ENCODE measurements around the gene AFF1.
A peak's percentile ranks its signal among the peaks of the same experiment; 100 is the strongest.

Gene AFF1

DNA sequence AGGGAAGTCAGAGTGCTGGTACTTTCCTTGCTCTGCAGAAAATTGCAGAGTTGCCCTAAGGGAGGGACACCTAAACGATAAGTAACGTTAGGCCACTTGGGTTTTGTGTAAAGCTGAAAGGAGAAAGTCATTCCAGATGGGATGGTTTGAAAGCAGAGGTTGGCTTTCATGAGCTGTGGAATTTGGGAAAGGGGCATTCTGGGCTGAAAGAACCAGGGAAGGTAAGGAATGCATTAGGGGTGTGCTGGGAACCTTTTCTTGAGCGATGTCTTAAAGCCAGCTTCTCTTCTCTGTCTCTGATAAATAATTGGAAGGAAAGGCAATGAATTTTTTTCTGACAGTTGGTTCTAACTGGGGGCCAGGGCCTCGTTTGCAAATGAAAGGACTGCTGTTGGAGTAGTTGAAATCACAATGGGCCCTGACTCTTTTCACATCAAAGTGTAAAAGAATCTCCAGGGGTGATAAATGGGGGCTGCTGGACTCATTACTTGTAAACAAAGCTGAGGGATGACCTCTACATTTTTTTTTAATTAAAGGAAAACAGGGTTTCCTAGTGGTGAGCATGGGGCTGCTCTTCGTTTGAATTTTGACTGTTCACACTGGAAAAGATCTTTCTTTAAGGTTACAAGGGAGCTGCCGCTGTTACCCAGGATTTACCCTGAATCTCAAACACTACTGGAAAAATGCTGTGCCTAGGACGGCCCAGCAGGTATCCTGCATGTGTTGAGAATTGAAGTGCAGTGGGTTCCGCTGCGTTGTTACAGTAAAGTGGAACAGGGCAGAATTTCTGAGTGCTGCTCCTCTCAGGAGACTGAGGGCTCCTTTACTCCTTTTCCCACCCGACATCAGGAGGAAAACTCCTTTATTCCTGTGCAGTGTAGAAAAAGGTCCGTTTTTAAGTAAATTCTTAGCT is 25.0 kb downstream of the AFF1 start:
- Mint-ChIP-seq H3K27ac (no peak overlapping the region), H3K36me3 (ENCODE audit: low read depth) (peaks cover 16% of the 10 kb centered on the region), H3K27me3 (ENCODE audit: low read depth) (no peaks in the 10 kb centered on the region), H3K4me1 (ENCODE audit: low read depth) (peaks cover 28% of the 10 kb centered on the region), H3K9me3 (no peaks in the 10 kb centered on the region), H3K4me3 (no peak overlapping the region)

DNA sequence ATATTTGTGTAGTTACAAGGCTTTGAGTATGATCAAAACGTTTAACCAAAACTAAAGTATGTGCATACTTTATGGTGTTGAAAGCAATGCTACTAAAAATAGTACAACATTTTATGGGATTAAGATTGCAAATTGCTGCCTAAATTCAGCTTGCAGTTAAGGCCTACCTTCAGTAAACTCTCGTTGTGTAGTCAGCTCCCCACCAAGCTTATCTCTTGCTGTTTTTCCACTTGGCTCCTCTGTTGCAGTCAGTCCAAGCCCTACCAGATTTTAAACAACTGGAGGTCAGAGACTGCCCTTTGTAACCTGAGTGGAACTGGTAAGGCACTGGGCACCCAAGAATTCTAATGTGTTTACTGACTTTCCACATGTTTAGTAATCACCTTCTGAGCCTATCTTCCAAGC is 25.7 kb downstream of the AFF1 start:
- Mint-ChIP-seq H3K36me3 (ENCODE audit: low read depth) (peaks cover 11% of the 10 kb centered on the region), H3K9me3 (no peaks in the 10 kb centered on the region), H3K27me3 (ENCODE audit: low read depth) (no peaks in the 10 kb centered on the region), H3K4me1 (ENCODE audit: low read depth) (peaks cover 30% of the 10 kb centered on the region), H3K27ac (no peak overlapping the region), H3K4me3 (no peak overlapping the region)

DNA sequence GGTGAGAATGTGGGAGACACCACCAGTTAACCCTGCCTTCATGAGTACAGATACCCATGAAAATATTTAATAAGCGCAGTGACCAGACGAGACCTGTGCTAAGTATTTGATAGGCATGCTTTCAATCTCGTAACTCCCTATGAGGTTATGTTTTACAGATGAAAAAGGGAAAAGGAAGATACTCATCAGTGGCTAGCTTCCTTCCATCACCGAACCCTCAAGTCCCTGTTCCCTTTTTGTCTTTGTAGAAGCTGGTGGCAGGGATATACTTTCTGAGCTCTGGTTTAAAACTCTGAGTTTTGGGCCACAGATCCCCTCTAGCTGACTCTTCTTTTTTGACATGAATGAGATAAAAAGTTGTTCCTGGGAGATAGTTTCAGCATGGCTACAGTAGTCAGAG is 26.3 kb downstream of the AFF1 start:
- H3K27me3 Mint-ChIP-seq (ENCODE audit: low read depth), result no peaks in the 10 kb centered on the region
- H3K9me3 Mint-ChIP-seq, result no peaks in the 10 kb centered on the region
- no peak overlapping the region for H3K27ac Mint-ChIP-seq
- H3K4me3 Mint-ChIP-seq, result no peak overlapping the region
- peaks cover 29% of the 10 kb centered on the region for H3K4me1 Mint-ChIP-seq (ENCODE audit: low read depth)
- H3K36me3 Mint-ChIP-seq (ENCODE audit: low read depth), result peaks cover 10% of the 10 kb centered on the region

- peak overlapping the region; percentile 59 for H3K27ac Mint-ChIP-seq
- H3K4me1 Mint-ChIP-seq (ENCODE audit: low read depth), result peaks cover 24% of the 10 kb centered on the region
- peak overlapping the region; percentile 31 for H3K4me3 Mint-ChIP-seq
- H3K36me3 Mint-ChIP-seq (ENCODE audit: low read depth), result peaks cover 9% of the 10 kb centered on the region
- H3K27me3 Mint-ChIP-seq (ENCODE audit: low read depth), result no peaks in the 10 kb centered on the region
- no peaks in the 10 kb centered on the region for H3K9me3 Mint-ChIP-seq
These were observed 26.9 kb downstream of the AFF1 start for GRCh38 chr4:86961605-86962295.

DNA sequence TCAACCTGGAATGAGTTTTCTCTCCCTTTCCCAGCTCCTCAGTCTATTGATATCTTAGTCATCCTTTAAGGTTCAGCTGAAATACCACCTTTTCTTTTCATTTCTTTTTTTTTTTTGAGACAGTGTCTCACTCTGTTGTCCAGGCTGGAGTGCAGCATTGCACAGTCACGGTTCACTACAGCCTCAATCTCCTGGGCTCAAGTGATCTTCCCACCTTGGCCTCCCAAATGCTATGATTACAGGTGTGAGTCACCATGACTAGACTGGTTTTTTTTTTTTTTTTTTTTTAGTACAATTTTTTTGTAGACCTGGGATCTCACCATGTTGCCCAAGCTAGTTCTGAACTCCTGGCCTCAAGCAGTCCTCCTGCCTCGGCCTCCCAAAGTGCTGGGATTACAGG is 28.9 kb downstream of the AFF1 start:
- no peak overlapping the region for H3K4me3 Mint-ChIP-seq
- H3K4me1 Mint-ChIP-seq (ENCODE audit: low read depth), result peaks cover 20% of the 10 kb centered on the region
- H3K27ac Mint-ChIP-seq, result no peak overlapping the region
- no peaks in the 10 kb centered on the region for H3K27me3 Mint-ChIP-seq (ENCODE audit: low read depth)
- H3K9me3 Mint-ChIP-seq, result no peaks in the 10 kb centered on the region
- peaks cover 4% of the 10 kb centered on the region for H3K36me3 Mint-ChIP-seq (ENCODE audit: low read depth)

DNA sequence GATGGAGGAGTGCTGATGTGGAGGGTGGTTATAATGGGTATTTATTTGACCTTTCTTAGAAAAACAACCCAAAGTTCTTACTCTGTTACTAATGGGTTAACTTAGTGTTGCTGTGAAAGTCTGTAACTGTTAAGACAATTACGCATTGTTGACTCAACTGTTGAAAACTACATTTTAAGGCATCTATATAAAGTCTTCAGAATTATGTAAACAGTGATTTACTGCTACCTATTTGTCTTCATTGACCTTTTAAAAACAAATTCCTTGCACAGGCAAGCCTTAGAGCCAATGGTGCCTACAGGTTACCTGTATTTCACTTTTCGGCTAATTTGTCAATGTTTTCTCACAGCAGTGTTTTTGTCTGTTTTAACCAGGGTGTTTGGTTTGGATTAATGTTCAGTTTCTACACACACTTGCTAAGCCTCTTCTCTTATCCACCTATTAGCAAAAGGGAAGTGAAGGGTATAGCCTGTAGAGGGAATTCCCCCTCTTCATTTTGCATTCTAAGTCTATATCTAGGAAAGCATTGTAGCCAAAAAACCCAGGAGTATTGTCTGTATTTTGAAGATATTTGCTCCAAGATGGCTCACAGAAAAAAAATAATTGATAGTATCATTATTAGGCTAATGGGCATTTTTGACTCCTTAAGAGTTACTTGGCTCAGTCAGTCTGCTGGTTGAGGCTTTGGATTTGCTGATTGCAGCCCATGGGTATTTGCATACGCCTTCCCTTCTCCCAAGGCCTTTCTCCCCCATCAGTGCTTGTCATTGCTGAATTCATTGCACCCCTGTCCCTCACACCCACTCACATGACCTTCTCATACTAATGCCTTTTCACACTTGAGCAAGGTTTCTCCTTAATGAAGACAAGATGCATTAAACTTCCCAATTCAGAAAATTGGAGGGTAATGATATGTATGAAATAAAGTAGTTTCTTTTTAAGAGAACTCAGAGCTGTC is 30.5 kb downstream of the AFF1 start:
- Mint-ChIP-seq H3K27me3 (ENCODE audit: low read depth) (no peaks in the 10 kb centered on the region), H3K4me1 (ENCODE audit: low read depth) (peaks cover 16% of the 10 kb centered on the region), H3K9me3 (no peaks in the 10 kb centered on the region), H3K36me3 (ENCODE audit: low read depth) (peaks cover 3% of the 10 kb centered on the region), H3K27ac (no peak overlapping the region), H3K4me3 (no peak overlapping the region)

DNA sequence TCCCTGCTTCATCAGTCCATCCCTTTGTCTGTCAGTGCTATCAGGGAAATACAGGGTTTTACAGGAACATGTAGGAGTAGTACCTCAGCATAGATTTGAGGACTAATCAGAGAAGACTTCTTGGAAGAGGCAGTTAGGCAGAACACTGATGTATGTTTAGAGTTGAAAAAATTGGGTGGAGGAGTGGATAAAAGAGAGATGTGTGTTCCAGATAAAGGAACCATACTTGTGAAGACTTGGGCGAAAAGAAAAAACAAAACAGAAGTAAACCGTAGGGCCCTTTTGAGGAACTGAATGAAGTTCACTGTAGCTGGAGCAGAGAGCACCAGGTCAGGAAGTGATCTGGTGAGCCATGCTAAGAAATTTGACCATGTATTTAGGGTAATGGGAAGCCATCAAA is 32.3 kb downstream of the AFF1 start:
- Mint-ChIP-seq H3K4me1 (ENCODE audit: low read depth) (peaks cover 7% of the 10 kb centered on the region), H3K27ac (no peak overlapping the region), H3K27me3 (ENCODE audit: low read depth) (no peaks in the 10 kb centered on the region), H3K9me3 (no peaks in the 10 kb centered on the region), H3K4me3 (no peak overlapping the region), H3K36me3 (ENCODE audit: low read depth) (no peaks in the 10 kb centered on the region)

GRCh38 chr4:86967798-86968197 is 33.0 kb downstream of the AFF1 start:
- Mint-ChIP-seq H3K27me3 (ENCODE audit: low read depth) (no peaks in the 10 kb centered on the region), H3K4me1 (ENCODE audit: low read depth) (peaks cover 7% of the 10 kb centered on the region), H3K4me3 (no peak overlapping the region), H3K27ac (no peak overlapping the region), H3K9me3 (no peaks in the 10 kb centered on the region), H3K36me3 (ENCODE audit: low read depth) (no peaks in the 10 kb centered on the region)

DNA sequence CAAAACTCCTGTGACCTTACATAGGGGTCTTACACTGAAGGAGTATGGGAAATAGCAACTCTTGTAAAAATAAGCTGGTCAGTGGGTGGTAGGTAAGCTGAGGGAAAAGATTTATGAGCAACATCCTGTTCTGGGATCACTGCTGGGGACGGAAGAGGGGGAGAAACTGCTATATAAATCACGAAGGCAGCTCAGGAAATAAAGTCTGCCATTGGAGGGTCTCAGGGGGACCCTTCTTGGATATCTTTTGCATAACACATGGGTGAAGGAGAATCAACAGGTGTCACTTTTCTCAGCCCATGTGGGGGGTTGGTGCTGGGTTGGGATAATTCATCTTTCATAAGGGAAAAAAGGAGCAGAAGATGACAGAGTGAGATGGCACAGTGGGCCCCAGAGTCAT is 33.7 kb downstream of the AFF1 start:
- Mint-ChIP-seq H3K4me3 (no peak overlapping the region), H3K36me3 (ENCODE audit: low read depth) (no peaks in the 10 kb centered on the region), H3K9me3 (no peaks in the 10 kb centered on the region), H3K27ac (no peak overlapping the region), H3K4me1 (ENCODE audit: low read depth) (peaks cover 7% of the 10 kb centered on the region), H3K27me3 (ENCODE audit: low read depth) (no peaks in the 10 kb centered on the region)

GRCh38 chr4:86970447-86971354 is 35.9 kb downstream of the AFF1 start:
- no peak overlapping the region for H3K4me3 Mint-ChIP-seq
- no peaks in the 10 kb centered on the region for H3K9me3 Mint-ChIP-seq
- H3K27ac Mint-ChIP-seq, result no peak overlapping the region
- no peaks in the 10 kb centered on the region for H3K27me3 Mint-ChIP-seq (ENCODE audit: low read depth)
- H3K36me3 Mint-ChIP-seq (ENCODE audit: low read depth), result no peaks in the 10 kb centered on the region
- peaks cover 10% of the 10 kb centered on the region for H3K4me1 Mint-ChIP-seq (ENCODE audit: low read depth)

DNA sequence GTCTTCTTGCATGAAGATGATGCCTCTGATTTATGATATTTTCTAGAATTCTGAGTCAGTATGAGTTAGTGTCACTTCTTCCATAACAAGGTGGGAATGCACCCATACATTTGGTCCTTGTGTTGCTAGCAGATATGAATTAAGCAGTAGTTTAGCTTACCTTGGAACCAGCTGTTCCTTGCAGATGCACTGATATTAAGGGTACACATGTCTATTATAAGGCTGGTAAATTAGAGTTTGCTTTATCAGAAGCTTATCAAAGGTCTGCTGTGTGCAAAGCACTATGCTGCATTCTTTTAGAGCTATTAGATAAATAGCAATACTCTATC is 36.5 kb downstream of the AFF1 start:
- Mint-ChIP-seq H3K27me3 (ENCODE audit: low read depth) (no peaks in the 10 kb centered on the region), H3K4me3 (no peak overlapping the region), H3K36me3 (ENCODE audit: low read depth) (no peaks in the 10 kb centered on the region), H3K9me3 (no peaks in the 10 kb centered on the region), H3K27ac (no peak overlapping the region), H3K4me1 (ENCODE audit: low read depth) (peaks cover 15% of the 10 kb centered on the region)

GRCh38 chr4:86972997-86973396 is 38.2 kb downstream of the AFF1 start:
- Mint-ChIP-seq H3K27ac (no peak overlapping the region), H3K4me3 (no peak overlapping the region), H3K9me3 (no peaks in the 10 kb centered on the region), H3K27me3 (ENCODE audit: low read depth) (no peaks in the 10 kb centered on the region), H3K4me1 (ENCODE audit: low read depth) (peaks cover 23% of the 10 kb centered on the region), H3K36me3 (ENCODE audit: low read depth) (no peaks in the 10 kb centered on the region)

GRCh38 chr4:86973668-86974067 is 38.9 kb downstream of the AFF1 start:
- Mint-ChIP-seq H3K27ac (no peak overlapping the region), H3K4me1 (ENCODE audit: low read depth) (peaks cover 23% of the 10 kb centered on the region)

More at GRCh38 chr4:86973668-86974067, 38.9 kb downstream of the AFF1 start:
- no peaks in the 10 kb centered on the region for H3K36me3 Mint-ChIP-seq (ENCODE audit: low read depth)
- no peaks in the 10 kb centered on the region for H3K9me3 Mint-ChIP-seq
- H3K4me3 Mint-ChIP-seq, result no peak overlapping the region
- H3K27me3 Mint-ChIP-seq (ENCODE audit: low read depth), result no peaks in the 10 kb centered on the region

All from T-helper 1 cell treated with Interleukin-12 subunit alpha and Interleukin-12 subunit beta and Interleukin-4 antibody, amounts not matched to agents 30 μg/mL and 1 μg/mL, for 36 hours (primary cell).